Activated T-cell treated with anti-CD3 and anti-CD28 coated beads for 4 hours (primary cell): ENCODE results near the gene HOXB4.

ENCODE experiments used
- DNase-seq: peaks from one replicate; pipeline ENCODE4 v3.0.0-alpha.2; 2020

Gene HOXB4

DNA sequence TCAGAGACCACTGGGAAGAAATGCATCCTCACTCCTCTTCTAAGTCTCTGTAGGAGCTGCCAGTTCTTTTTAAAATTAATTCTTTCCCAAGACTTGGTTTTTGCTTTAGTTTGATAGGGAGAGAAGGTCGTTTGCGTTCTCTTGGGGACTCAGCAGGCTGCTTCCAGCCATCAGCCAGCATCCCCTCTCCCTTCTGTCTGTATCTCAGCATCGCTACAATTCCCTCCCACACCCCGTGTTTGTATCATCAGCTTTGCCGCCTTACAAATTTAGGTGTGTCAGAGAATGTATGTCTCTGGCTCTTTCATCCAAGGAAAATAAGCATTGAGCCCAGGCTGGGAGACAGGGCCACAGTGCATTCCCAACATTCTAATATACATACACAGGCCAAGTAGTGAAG, 21.2 kb upstream of the HOXB4 start:
- no peak for DNase-seq

- DNase-seq: no peak
Observed at GRCh38 chr17:48598736-48599135, 20.6 kb upstream of the HOXB4 start.

DNA sequence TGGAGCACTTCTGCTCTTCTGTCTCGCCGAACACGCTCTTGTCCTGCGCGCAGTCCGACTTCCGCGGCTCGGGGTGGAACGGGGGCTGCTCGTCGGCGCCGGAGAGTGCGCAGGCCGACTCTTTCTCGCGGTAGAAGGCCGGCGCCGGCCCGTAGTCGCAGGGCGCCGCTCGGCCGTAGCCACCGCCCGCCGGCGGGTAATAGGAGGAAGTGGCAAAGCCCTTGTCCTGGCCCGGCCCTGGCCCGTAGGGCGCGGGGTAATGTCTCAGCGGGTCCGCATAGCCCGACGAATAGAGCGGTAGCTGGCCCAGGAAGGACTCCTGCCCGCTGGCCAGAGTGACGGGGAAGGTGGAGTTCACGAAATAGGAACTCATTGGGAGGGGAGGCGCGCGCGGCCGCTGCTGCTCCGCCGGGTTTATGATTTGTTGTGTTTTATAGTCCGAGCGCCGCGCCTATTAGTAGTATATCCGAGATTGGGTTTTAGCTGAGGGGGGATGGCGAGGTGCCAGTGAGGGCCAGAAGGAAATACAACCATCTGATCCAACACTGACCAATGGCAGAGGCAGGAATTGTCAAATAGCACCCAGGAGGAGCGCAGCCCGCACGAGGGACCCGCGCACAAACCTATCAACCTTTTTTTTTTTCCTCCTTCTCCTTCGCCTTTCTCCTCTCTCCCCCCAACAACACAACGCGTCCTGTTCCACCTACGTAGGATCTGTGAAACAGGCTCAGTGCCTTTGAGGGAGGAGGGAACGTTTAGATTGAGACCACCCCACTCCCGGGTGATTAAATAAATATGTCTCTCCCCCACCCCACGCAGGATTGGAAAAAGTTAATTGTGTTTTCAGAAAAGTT, 19.9 kb upstream of the HOXB4 start:
- no peak for DNase-seq

- DNase-seq: no peak
Observed at GRCh38 chr17:48597528-48597777, 19.3 kb upstream of the HOXB4 start.

- no peak for DNase-seq
Observed at GRCh38 chr17:48596735-48597527, 18.8 kb upstream of the HOXB4 start.

- no peak for DNase-seq
Observed at GRCh38 chr17:48596000-48596734, 18.0 kb upstream of the HOXB4 start.

- DNase-seq: no peak
Observed at GRCh38 chr17:48595278-48595999, 17.3 kb upstream of the HOXB4 start.

DNA sequence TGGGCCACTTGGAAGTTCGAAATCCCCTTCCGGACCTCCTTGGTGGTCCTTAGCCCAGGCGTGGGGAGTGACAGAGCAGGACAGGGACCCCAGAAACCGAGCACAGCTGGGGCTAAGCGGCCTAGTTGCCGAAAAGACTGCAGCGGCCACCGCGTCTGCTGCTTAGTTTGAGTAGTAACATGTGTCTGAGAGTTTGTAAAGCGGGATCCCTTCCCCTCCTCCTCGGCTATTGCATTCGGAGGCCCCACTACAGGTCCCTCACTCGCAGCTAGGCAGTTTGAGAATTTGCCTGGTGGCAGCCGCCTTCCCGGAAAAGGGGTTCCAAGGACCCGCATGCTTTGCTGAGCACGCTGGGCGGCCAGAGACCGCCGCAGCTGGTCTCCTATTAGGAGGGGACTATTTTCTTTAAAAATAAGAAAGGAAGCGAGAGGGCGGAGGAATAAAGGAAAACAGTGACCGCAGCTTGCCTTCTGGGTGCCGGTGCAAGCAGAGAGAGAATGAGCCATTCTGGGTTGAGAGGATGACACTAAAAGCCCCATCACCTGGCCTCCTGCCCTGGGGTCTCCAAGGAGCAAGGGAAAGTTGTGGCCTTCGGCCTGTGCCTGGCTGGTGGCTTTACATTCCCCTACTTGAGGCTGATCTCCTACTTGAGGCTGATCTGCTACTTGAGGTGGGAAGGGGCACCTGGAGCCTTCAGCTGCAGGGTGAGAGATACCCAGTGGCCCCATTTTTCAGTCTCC, 16.6 kb upstream of the HOXB4 start:
- no peak for DNase-seq

- peak; percentile 76 for DNase-seq
Observed at GRCh38 chr17:48593840-48594537, 15.8 kb upstream of the HOXB4 start.

GRCh38 chr17:48593126-48593829, 15.1 kb upstream of the HOXB4 start, which contains the start of gene HOXB5:
TSS of gene HOXB5 (minus strand) at chr17:48593779. CDS start at chr17:48593682, 97 bp downstream.
- no peak for DNase-seq

DNA sequence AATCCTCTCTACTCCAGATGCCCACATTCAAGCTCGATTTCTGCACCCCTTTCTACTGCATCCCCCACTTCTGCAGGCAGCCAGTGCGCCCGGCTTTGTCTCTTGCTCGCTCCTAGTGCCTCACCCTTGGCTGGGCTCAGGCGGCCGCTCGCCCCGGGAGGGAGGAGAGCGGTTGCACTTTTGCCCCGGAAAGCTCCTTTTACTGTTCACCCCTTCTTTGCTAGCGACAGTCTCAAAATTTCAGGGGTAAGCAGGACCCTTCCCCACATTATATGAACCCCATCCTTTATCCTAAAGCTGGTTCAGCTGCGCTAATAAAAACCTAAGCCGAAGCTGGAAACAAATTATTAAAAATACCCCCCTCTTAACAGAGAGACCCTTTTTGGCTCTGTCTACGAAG, 14.4 kb upstream of the HOXB4 start:
- no peak for DNase-seq

DNA sequence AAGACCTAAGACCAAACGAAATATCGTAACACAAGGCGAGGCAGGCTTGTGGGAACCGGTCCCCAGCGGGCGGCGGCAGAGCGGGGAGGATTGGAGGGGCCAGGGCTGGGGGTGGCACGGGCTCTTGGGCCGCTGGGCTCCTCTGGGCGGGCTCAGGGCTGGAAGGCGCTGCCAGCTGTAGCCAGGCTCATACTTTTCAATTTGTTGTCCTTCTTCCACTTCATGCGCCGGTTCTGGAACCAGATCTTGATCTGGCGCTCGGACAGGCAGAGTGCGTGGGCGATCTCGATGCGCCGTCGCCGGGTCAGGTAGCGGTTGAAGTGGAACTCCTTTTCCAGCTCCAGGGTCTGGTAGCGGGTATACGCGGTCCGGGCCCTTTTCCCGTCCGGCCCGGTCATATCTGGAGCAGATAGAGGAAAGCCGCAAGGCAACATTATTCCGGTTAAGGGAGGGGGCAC, 13.9 kb upstream of the HOXB4 start:
- no peak for DNase-seq

DNA sequence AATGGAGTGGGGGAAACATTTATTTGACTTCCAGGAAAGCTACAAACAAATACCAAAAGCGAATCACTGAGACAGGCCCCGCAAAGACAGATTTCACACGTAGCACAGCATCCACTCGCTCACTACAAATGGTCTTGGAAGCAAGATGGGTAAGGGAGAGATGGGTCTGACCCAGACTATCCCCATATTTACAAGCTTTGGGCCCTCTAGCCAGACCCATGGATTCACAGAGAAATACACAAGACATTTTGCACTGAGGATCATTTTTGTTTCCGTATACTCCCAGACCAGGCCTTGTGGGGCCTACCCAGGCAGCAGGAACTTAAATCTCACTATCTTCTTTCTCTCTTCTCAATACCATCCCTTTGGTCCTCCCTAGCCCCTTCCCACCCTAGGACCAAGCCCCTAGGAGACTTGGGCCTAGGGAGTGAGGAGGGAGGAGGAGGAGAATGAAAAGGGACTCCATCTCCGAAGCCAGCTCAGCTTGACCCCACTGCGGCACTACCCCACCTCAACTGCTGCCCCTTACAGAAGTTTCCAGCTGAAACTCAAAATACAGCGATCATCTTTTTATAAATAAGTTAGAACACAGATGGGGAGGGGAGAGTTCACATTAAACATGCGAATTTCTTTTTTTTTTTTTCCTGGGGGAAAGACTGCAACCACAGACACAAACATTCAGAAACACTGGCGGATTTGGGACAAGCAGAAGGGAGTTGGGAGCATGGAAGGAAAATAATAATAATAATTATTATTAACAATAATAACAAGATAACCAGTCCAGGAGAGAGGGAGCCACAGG, 13.3 kb upstream of the HOXB4 start:
- no peak for DNase-seq

- no peak for DNase-seq
Observed at GRCh38 chr17:48590607-48591161, 12.5 kb upstream of the HOXB4 start.

GRCh38 chr17:48589831-48590606, 11.9 kb upstream of the HOXB4 start, which contains the start of gene HOXB3:
TSS of gene HOXB3 (minus strand) at chr17:48590241. CDS start at chr17:48552474, 37,767 bp downstream.
- DNase-seq: no peak

DNA sequence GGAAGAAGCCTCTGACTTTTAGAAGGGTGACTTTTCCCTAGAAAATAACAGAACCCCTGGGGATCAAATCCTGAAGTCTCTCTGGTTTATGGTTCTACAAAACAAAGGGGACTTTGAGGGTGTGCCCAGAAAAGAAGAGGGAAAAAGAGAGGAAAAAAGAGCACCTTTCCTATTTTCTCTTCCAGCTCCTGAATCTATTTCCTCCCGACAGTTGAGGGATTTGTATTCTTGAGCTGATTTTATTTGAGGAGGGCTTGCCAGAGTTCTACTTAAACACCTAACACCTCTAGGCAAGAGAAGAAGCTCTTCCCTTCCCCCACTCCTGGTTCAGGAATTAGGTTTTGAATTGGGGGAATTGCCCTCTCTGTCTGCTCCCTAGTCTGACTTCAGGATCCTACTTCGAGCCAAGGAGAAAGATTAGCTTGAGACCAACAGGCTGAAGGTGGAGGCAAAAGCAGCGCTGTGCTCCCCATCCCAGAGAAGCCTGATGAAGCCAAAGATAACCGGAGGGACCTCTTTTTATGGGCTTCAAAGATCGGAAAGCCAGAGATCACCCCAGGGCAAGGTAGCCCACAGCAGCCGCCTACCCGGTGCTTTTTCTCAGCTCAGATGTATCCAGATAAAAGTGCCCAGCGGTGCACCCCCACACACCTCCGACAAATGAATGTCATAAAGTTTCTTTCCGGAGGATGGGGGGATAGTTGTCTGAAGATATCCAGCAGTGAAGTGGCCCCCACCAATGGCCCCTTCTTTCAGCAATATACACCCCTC, 11.1 kb upstream of the HOXB4 start:
- DNase-seq: no peak

DNA sequence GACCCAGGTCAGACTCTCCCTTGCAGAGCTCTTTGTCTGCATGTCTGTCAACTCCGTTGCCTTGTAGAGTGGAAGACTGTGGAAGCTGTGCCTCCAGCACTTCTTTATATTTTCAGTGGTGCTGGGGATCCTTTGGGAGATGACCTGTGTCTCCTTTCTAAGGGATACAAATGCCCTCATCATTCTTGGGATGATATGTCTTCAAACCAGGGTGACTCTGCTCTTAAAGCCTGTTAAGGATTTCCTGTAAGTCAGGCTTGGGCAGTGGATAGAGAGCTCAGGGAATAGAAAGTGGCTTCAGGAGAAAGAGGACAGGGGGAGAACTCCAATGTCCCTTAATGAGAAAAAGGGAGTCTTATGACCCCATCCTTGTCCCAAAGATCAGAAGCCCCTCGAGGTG, 10.4 kb upstream of the HOXB4 start:
- no peak for DNase-seq

- no peak for DNase-seq
Observed at GRCh38 chr17:48588074-48588415, 9.9 kb upstream of the HOXB4 start.
